ENCODE measurements around the gene WDR1.

Gene WDR1

GRCh38 chr4:10047967-10048366 lies 68.6 kb downstream of the WDR1 start:
- TF ChIP-seq TCF4 (CRISPR knock-in tag; IDR thresholded peaks at IDR 0.05; ENCODE audit: borderline replicate concordance): no peak
- no peak for TF ChIP-seq ZFP30 (CRISPR knock-in tag; IDR thresholded peaks at IDR 0.05)
- TF ChIP-seq ISL1 (CRISPR knock-in tag; IDR thresholded peaks at IDR 0.05): no peak
- no peak for TF ChIP-seq CSDC2 (CRISPR knock-in tag; IDR thresholded peaks at IDR 0.05)
- no peak for ATAC-seq

DNA sequence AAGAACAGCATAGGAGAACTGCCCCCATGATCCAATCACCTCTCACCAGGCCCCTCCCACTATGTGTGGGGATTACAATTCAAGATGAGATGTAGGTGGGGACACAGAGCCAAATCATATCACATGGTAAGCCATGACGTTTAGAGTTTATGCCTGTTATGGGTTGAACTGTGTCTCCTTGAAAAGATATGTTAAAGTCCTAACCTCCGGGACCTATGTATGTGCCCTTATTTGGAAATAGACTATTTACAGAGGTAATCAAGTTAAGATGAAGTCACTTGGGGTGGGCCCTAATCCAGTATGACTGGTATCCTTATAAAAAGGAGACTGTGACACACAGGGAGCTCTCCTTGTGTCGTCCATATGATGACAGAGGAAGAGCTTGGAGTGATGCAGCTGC lies 70.1 kb downstream of the WDR1 start:
- ATAC-seq: no peak
- no peak for TF ChIP-seq TCF4 (CRISPR knock-in tag; IDR thresholded peaks at IDR 0.05; ENCODE audit: borderline replicate concordance)

DNA sequence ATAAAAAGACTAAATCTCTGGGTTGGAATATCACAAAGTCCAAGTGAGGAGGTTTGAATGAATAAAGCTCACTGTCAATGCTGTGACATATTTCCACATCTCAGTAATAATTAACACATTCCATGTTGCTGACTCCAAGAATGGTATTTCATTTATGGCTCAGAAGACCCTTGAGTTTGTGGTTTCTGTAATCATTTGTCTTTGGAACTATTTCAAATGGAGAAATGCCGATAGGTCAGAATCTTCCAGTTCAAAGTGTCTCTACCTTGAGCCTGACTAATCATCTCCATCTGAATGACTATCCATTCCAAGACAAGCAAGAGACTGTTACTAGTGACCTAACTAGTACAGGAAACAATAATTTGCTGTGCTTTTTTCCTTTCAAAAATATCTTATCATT lies 71.1 kb downstream of the WDR1 start:
- ATAC-seq: no peak
- TF ChIP-seq GLIS3 (CRISPR knock-in tag; IDR thresholded peaks at IDR 0.05) (no peak), ARNTL (CRISPR knock-in tag; IDR thresholded peaks at IDR 0.05; ENCODE audit: borderline replicate concordance, low read depth) (no peak), ZFP30 (CRISPR knock-in tag; IDR thresholded peaks at IDR 0.05) (no peak), TCF4 (CRISPR knock-in tag; IDR thresholded peaks at IDR 0.05; ENCODE audit: borderline replicate concordance) (no peak)

DNA sequence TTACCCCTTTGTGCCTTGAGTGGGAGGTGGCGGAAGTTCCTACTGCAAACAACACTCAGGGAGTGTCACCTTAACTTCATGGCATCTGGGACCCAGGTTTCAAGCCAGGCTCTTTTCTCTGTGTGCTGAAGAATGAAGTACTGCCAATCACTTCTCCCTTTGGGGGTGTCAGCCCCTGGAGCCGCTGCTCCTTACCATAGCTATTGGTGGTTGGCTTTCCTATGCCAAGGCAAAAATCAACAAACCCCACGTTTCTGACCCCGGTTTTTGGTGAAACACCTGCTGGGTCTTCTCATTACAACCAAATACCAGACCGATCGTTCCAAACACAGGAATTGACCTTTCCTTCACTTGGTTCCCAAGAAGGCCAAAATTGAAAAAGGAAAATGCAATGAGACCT lies 75.6 kb downstream of the WDR1 start:
- TF ChIP-seq ZC3H10 (CRISPR knock-in tag; IDR thresholded peaks at IDR 0.05) (no peak), CSRNP3 (CRISPR knock-in tag; IDR thresholded peaks at IDR 0.05) (no peak), TOX (CRISPR knock-in tag; IDR thresholded peaks at IDR 0.05; ENCODE audit: borderline replicate concordance) (no peak), ISL1 (CRISPR knock-in tag; IDR thresholded peaks at IDR 0.05) (no peak), ZFP30 (CRISPR knock-in tag; IDR thresholded peaks at IDR 0.05) (no peak), ESRRG (CRISPR knock-in tag; IDR thresholded peaks at IDR 0.05) (no peak), CREB5 (CRISPR knock-in tag; IDR thresholded peaks at IDR 0.05; ENCODE audit: low read depth) (no peak), ARNTL (CRISPR knock-in tag; IDR thresholded peaks at IDR 0.05; ENCODE audit: borderline replicate concordance, low read depth) (no peak), PPARA (CRISPR knock-in tag; IDR thresholded peaks at IDR 0.05; ENCODE audit: borderline replicate concordance) (no peak), ZNF70 (CRISPR knock-in tag; IDR thresholded peaks at IDR 0.05) (no peak), TCF4 (CRISPR knock-in tag; IDR thresholded peaks at IDR 0.05; ENCODE audit: borderline replicate concordance) (no peak)
- TF ChIP-seq, protein P1, sequence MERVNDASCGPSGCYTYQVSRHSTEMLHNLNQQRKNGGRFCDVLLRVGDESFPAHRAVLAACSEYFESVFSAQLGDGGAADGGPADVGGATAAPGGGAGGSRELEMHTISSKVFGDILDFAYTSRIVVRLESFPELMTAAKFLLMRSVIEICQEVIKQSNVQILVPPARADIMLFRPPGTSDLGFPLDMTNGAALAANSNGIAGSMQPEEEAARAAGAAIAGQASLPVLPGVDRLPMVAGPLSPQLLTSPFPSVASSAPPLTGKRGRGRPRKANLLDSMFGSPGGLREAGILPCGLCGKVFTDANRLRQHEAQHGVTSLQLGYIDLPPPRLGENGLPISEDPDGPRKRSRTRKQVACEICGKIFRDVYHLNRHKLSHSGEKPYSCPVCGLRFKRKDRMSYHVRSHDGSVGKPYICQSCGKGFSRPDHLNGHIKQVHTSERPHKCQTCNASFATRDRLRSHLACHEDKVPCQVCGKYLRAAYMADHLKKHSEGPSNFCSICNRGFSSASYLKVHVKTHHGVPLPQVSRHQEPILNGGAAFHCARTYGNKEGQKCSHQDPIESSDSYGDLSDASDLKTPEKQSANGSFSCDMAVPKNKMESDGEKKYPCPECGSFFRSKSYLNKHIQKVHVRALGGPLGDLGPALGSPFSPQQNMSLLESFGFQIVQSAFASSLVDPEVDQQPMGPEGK (CRISPR knock-in tag; IDR thresholded peaks at IDR 0.05; ENCODE audit: borderline replicate concordance): no peak
- TF ChIP-seq, protein P2, sequence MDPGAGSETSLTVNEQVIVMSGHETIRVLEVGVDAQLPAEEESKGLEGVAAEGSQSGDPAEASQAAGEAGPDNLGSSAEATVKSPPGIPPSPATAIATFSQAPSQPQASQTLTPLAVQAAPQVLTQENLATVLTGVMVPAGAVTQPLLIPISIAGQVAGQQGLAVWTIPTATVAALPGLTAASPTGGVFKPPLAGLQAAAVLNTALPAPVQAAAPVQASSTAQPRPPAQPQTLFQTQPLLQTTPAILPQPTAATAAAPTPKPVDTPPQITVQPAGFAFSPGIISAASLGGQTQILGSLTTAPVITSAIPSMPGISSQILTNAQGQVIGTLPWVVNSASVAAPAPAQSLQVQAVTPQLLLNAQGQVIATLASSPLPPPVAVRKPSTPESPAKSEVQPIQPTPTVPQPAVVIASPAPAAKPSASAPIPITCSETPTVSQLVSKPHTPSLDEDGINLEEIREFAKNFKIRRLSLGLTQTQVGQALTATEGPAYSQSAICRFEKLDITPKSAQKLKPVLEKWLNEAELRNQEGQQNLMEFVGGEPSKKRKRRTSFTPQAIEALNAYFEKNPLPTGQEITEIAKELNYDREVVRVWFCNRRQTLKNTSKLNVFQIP (CRISPR knock-in tag; IDR thresholded peaks at IDR 0.05; ENCODE audit: borderline replicate concordance, low read depth): no peak
- TF ChIP-seq, protein P3, sequence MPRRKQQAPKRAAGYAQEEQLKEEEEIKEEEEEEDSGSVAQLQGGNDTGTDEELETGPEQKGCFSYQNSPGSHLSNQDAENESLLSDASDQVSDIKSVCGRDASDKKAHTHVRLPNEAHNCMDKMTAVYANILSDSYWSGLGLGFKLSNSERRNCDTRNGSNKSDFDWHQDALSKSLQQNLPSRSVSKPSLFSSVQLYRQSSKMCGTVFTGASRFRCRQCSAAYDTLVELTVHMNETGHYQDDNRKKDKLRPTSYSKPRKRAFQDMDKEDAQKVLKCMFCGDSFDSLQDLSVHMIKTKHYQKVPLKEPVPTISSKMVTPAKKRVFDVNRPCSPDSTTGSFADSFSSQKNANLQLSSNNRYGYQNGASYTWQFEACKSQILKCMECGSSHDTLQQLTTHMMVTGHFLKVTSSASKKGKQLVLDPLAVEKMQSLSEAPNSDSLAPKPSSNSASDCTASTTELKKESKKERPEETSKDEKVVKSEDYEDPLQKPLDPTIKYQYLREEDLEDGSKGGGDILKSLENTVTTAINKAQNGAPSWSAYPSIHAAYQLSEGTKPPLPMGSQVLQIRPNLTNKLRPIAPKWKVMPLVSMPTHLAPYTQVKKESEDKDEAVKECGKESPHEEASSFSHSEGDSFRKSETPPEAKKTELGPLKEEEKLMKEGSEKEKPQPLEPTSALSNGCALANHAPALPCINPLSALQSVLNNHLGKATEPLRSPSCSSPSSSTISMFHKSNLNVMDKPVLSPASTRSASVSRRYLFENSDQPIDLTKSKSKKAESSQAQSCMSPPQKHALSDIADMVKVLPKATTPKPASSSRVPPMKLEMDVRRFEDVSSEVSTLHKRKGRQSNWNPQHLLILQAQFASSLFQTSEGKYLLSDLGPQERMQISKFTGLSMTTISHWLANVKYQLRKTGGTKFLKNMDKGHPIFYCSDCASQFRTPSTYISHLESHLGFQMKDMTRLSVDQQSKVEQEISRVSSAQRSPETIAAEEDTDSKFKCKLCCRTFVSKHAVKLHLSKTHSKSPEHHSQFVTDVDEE (CRISPR knock-in tag; IDR thresholded peaks at IDR 0.05): no peak
- no peak for ATAC-seq
